ENCODE results near the gene LTO1.

DNA sequence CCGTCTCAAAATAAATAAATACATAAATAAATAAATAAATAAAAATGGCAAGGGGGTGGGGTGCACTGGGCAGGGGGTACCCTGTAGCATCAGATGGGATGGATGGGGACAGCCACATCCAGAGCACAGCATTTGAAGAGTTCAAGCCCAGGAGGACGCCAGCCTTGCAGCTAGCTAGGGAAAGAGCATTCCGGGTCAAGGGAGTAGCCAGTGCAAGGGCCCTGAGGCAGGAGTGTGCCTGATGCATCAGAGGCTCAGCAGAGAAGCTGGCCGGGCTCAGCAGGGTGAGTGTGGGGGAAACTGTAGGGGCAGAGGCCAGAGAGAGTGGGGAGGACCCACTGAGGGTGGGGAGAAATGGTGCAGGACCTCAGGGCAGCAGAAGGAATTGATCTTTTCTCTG lies 57.9 kb downstream of the LTO1 start:
- TF ChIP-seq, protein P1, sequence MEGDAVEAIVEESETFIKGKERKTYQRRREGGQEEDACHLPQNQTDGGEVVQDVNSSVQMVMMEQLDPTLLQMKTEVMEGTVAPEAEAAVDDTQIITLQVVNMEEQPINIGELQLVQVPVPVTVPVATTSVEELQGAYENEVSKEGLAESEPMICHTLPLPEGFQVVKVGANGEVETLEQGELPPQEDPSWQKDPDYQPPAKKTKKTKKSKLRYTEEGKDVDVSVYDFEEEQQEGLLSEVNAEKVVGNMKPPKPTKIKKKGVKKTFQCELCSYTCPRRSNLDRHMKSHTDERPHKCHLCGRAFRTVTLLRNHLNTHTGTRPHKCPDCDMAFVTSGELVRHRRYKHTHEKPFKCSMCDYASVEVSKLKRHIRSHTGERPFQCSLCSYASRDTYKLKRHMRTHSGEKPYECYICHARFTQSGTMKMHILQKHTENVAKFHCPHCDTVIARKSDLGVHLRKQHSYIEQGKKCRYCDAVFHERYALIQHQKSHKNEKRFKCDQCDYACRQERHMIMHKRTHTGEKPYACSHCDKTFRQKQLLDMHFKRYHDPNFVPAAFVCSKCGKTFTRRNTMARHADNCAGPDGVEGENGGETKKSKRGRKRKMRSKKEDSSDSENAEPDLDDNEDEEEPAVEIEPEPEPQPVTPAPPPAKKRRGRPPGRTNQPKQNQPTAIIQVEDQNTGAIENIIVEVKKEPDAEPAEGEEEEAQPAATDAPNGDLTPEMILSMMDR (conservative IDR thresholded peaks at IDR 0.05 in 1 of 2, IDR thresholded peaks at IDR 0.05 in 1 of 2; ENCODE audit: extremely low read depth in 1 of 2, insufficient read depth in 1 of 2, low read depth in 1 of 2, low read length in 2 of 2), result no peak
- TF ChIP-seq EZH2 (IDR thresholded peaks at IDR 0.05; ENCODE audit: borderline replicate concordance, low read length), result no peak

All from mammary epithelial cell (primary cell).